Measurements from ENCODE around the gene KIF5C. TPM values are rescaled to one million over a fixed set of nuclear protein-coding genes. Genes with fewer than 3 reads are reported as not detected.

Gene KIF5C
- polyA plus RNA-seq, 3 donors: 4.1 to 5.6 (median 5.3) TPM

Other genes starting within 250 kb of the KIF5C start
- 10 to 100 TPM; 45.1 to 56.9 (median 48.7) TPM for gene EPC2, start 230.5 kb upstream of the KIF5C start, polyA plus RNA-seq (ENCODE audit: insufficient read length in 3 of 3)
- gene LYPD6B, start 163.5 kb downstream of the KIF5C start, polyA plus RNA-seq (ENCODE audit: insufficient read length in 3 of 3): 10 to 100 TPM; 30.7 to 33.9 (median 31.8) TPM